Adrenal gland (tissue), 5 donors: ENCODE data around the gene RNF41.

Source experiments
- POLR2A ChIP-seq, 2 donors: fragments of 450-650 bp; IDR thresholded peaks; one replicate each; pipeline ENCODE4 v1.6.1; 2017; ENCODE audit warnings: antibody characterized with exemption in 2 of 2, mild to moderate bottlenecking in 2 of 2, moderate library complexity in 1 of 2
- TF ChIP-seq, protein P1 (sequence below), 6 experiments: fragments of 450-650 bp in 4 of 6; fragments of 200-600 bp in 2 of 6; sonication (generic) in 1 of 6; IDR thresholded peaks; 1 replicate in 5 of 6; 2 replicates in 1 of 6; pipeline versions ENCODE4 v1.5.1 to v1.8.0; 2016 to 2021; ENCODE audit warnings: antibody characterized with exemption in 6 of 6, mild to moderate bottlenecking in 2 of 6, moderate library complexity in 1 of 6
- donor health status: DM: no; HTN: no; CAD: no.

DNA sequence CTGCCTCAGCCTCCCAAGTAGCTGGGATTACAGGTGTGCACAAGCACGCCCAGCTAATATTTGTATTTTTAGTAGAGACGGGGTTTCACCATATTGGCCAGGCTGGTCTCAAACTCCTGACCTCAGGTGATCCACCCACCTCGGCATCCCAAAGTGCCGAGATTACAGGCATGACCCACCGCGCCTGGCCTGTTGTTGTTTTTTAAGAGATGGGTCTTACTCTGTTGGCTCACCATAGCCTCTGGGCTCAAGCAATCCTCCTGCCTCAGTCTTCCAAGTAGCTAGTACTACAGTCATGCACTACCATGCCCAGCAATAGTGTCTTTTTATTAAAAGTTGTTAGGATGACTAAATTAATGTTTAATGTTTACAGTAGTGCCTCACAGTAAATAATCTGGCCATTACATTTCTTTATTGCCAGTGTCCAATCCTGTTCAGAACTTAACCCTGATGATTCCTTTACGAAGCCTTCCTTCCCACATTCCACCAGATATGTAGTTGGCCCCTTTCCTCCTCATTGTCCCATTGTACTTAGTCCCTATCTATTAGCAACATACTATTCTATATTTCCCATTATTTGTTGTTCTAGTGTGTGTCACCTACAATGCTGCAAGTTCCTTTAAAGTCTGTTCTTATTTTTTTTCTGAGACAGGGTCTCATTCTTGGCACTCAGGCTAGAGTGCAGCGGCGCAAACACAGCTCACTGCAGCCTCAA lies 23.6 kb downstream of the RNF41 start:
- TF ChIP-seq, protein P1, sequence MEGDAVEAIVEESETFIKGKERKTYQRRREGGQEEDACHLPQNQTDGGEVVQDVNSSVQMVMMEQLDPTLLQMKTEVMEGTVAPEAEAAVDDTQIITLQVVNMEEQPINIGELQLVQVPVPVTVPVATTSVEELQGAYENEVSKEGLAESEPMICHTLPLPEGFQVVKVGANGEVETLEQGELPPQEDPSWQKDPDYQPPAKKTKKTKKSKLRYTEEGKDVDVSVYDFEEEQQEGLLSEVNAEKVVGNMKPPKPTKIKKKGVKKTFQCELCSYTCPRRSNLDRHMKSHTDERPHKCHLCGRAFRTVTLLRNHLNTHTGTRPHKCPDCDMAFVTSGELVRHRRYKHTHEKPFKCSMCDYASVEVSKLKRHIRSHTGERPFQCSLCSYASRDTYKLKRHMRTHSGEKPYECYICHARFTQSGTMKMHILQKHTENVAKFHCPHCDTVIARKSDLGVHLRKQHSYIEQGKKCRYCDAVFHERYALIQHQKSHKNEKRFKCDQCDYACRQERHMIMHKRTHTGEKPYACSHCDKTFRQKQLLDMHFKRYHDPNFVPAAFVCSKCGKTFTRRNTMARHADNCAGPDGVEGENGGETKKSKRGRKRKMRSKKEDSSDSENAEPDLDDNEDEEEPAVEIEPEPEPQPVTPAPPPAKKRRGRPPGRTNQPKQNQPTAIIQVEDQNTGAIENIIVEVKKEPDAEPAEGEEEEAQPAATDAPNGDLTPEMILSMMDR (IDR thresholded peaks at IDR 0.05), result no peak
- no peak for TF ChIP-seq POLR2A (IDR thresholded peaks at IDR 0.05)
